Neural progenitor cell (in vitro differentiated cells): ENCODE measurements around the gene HS3ST4. TPM values are rescaled to one million over a fixed set of nuclear protein-coding genes. Genes with fewer than 3 reads are reported as not detected.

Source experiments
- DNase-seq: peaks from one replicate; pipeline ENCODE4 v3.0.0-alpha.2; 2016; ENCODE audit warnings: low spot score
- H2AFZ ChIP-seq: fragments of 200-600 bp; sonication (generic); replicated peaks from 2 replicates; pipeline ENCODE4 v1.6.1; 2016; ENCODE audit warnings: antibody characterized with exemption
- H3F3A ChIP-seq: fragments of 200-600 bp; sonication (generic); 2 replicates; pipeline ENCODE4 v1.6.1; 2016; ENCODE audit warnings: antibody characterized with exemption, low read depth
- H3K27ac ChIP-seq: fragments of 200-600 bp; sonication (generic); 2 replicates; pipeline ENCODE4 v1.5.1; 2016; ENCODE audit warnings: mild to moderate bottlenecking
- H3K27me3 ChIP-seq: fragments of 200-600 bp; sonication (generic); 2 replicates; pipeline ENCODE4 v1.6.1; 2016; ENCODE audit warnings: mild to moderate bottlenecking, moderate library complexity
- H3K36me3 ChIP-seq: fragments of 200-600 bp; sonication (generic); 2 replicates; pipeline ENCODE4 v1.5.1; 2016
- H3K4me1 ChIP-seq: fragments of 200-600 bp; sonication (generic); 2 replicates; pipeline ENCODE4 v1.6.1; 2016; ENCODE audit warnings: mixed run types
- H3K4me2 ChIP-seq: fragments of 200-600 bp; sonication (generic); 2 replicates; pipeline ENCODE4 v1.6.1; 2016
- H3K4me3 ChIP-seq: fragments of 200-600 bp; sonication (generic); 2 replicates; pipeline ENCODE4 v1.5.1; 2016
- H3K79me2 ChIP-seq: fragments of 200-600 bp; sonication (generic); 2 replicates; pipeline ENCODE4 v1.6.1; 2016; ENCODE audit warnings: low read depth
- H3K9ac ChIP-seq: fragments of 200-600 bp; sonication (generic); 2 replicates; pipeline ENCODE4 v1.6.1; 2016
- H3K9me3 ChIP-seq: fragments of 200-600 bp; sonication (generic); 2 replicates; pipeline ENCODE4 v1.5.1; 2016; ENCODE audit warnings: low read depth
- H4K20me1 ChIP-seq: fragments of 200-600 bp; sonication (generic); 2 replicates; pipeline ENCODE4 v1.6.1; 2016; ENCODE audit warnings: low read depth
- H3K27ac Mint-ChIP-seq: 3 replicates; pipeline ENCODE4 v1.8.0; 2021; ENCODE audit warnings: mixed read lengths
- H3K27me3 Mint-ChIP-seq: 2 replicates; pipeline ENCODE4 v1.8.0; 2022; ENCODE audit warnings: low read depth, mild to moderate bottlenecking, inconsistent platforms, moderate library complexity, mixed read lengths; ENCODE audit not compliant: insufficient read depth
- H3K36me3 Mint-ChIP-seq: 3 replicates; pipeline ENCODE4 v1.8.0; 2021; ENCODE audit warnings: mixed read lengths
- H3K4me1 Mint-ChIP-seq: 3 replicates; pipeline ENCODE4 v1.8.0; 2021; ENCODE audit warnings: mixed read lengths
- H3K4me3 Mint-ChIP-seq: 3 replicates; pipeline ENCODE4 v1.8.0; 2021; ENCODE audit warnings: mild to moderate bottlenecking, moderate library complexity, mixed read lengths
- H3K9me3 Mint-ChIP-seq: 3 replicates; pipeline ENCODE4 v1.8.0; 2020; ENCODE audit warnings: mixed read lengths
- CTCF ChIP-seq: fragments of 200-600 bp; sonication (generic); IDR thresholded peaks from 2 replicates; pipeline ENCODE4 v1.5.1; 2017; ENCODE audit warnings: antibody characterized with exemption, mild to moderate bottlenecking
- EZH2 ChIP-seq: fragments of 200-600 bp; sonication (generic); IDR thresholded peaks from 2 replicates; pipeline ENCODE4 v1.6.1; 2017; ENCODE audit warnings: antibody characterized with exemption, mild to moderate bottlenecking, moderate library complexity
- EZH2phosphoT487 ChIP-seq: fragments of 200-600 bp; sonication (generic); IDR thresholded peaks from 2 replicates; pipeline ENCODE4 v1.6.1; 2017; ENCODE audit warnings: antibody characterized with exemption
- total RNA-seq: library from RNA; depleted of rRNA; stranded (reverse); fragments of >200 nt; gene quantifications from 2 replicates; pipeline ENCODE4 v1.2.3, GENCODE V29; 2015; ENCODE audit warnings: low replicate concordance

HS3ST4 gene
- total RNA-seq, 1 donor from 2014 or later = 2.5 TPM

DNA sequence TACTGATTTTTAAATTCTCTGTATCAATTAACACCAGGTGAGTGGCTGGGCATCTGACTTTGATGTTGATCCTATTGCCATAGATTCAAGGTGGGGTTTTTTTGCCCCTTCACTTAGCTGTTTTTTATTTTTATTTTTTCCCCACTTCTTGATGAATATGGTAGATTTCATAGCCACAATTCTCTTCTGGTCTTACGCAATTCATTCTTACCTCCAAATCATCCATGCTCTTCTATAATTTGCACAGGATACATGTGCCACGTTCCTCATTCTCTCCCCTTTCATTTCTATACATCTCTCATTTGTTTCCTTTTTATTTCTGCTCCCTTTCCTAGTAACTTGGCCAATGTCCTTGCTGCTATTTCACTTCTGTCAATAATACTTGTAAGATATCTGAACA lies 14.9 kb upstream of the HS3ST4 start:
- H3K79me2 ChIP-seq = no peaks in the 10 kb centered on the region
- H2AFZ ChIP-seq = no peak overlapping the region
- H3K27ac ChIP-seq = no peak overlapping the region
- no peaks in the 10 kb centered on the region for H3K27me3 ChIP-seq
- H3K9me3 ChIP-seq = no peaks in the 10 kb centered on the region
- no peak overlapping the region for H3K9ac ChIP-seq
- H3K4me1 Mint-ChIP-seq = no peaks in the 10 kb centered on the region
- TF ChIP-seq EZH2phosphoT487 (no peak), EZH2 (no peak), CTCF (no peak)
- H3K4me3 Mint-ChIP-seq = no peak overlapping the region
- H3K9me3 Mint-ChIP-seq = no peaks in the 10 kb centered on the region
- no peaks in the 10 kb centered on the region for H3F3A ChIP-seq
- no peak overlapping the region for H3K4me2 ChIP-seq
- no peaks in the 10 kb centered on the region for H3K27me3 Mint-ChIP-seq
- H3K36me3 Mint-ChIP-seq = no peaks in the 10 kb centered on the region
- H3K4me1 ChIP-seq = no peaks in the 10 kb centered on the region
- H3K36me3 ChIP-seq = no peaks in the 10 kb centered on the region
- H3K27ac Mint-ChIP-seq = no peak overlapping the region
- no peak overlapping the region for H3K4me3 ChIP-seq
- H4K20me1 ChIP-seq = no peaks in the 10 kb centered on the region
- DNase-seq = no peak

GRCh38 chr16:25679511-25679910 lies 12.2 kb upstream of the HS3ST4 start:
- H3K27ac Mint-ChIP-seq = no peak overlapping the region
- no peaks in the 10 kb centered on the region for H4K20me1 ChIP-seq
- no peaks in the 10 kb centered on the region for H3K9me3 ChIP-seq
- no peaks in the 10 kb centered on the region for H3F3A ChIP-seq
- no peak overlapping the region for H3K27ac ChIP-seq
- DNase-seq = no peak
- no peak overlapping the region for H2AFZ ChIP-seq
- no peaks in the 10 kb centered on the region for H3K27me3 ChIP-seq
- no peak overlapping the region for H3K4me3 Mint-ChIP-seq
- no peaks in the 10 kb centered on the region for H3K4me1 ChIP-seq
- no peaks in the 10 kb centered on the region for H3K27me3 Mint-ChIP-seq
- no peaks in the 10 kb centered on the region for H3K36me3 ChIP-seq
- H3K79me2 ChIP-seq = no peaks in the 10 kb centered on the region
- H3K4me3 ChIP-seq = no peak overlapping the region
- no peak overlapping the region for H3K4me2 ChIP-seq
- no peak overlapping the region for H3K9ac ChIP-seq
- H3K36me3 Mint-ChIP-seq = no peaks in the 10 kb centered on the region
- no peaks in the 10 kb centered on the region for H3K4me1 Mint-ChIP-seq
- H3K9me3 Mint-ChIP-seq = no peaks in the 10 kb centered on the region
- TF ChIP-seq CTCF (no peak), EZH2phosphoT487 (no peak), EZH2 (no peak)

GRCh38 chr16:25689137-25689836 lies 2.5 kb upstream of the HS3ST4 start:
- Histone ChIP-seq H3K4me1 (peaks cover 8% of the 10 kb centered on the region), H4K20me1 (no peaks in the 10 kb centered on the region), H3F3A (peaks cover 26% of the 10 kb centered on the region), H3K4me3 (no peak overlapping the region), H2AFZ (no peak overlapping the region), H3K27me3 (peaks cover 47% of the 10 kb centered on the region), H3K9ac (no peak overlapping the region), H3K27ac (no peak overlapping the region), H3K4me2 (no peak overlapping the region), H3K9me3 (no peaks in the 10 kb centered on the region), H3K36me3 (no peaks in the 10 kb centered on the region), H3K79me2 (no peaks in the 10 kb centered on the region)
- Mint-ChIP-seq H3K4me3 (no peak overlapping the region), H3K27me3 (peaks cover 25% of the 10 kb centered on the region), H3K9me3 (no peaks in the 10 kb centered on the region), H3K36me3 (no peaks in the 10 kb centered on the region), H3K4me1 (peaks cover 16% of the 10 kb centered on the region), H3K27ac (no peak overlapping the region)
- TF ChIP-seq EZH2phosphoT487 = no peak
- no peak for TF ChIP-seq EZH2
- TF ChIP-seq CTCF = no peak
- DNase-seq = no peak
